Effector CD4-positive, alpha-beta T cell (primary cell): ENCODE data around the gene ABCB8.
"Not testable (repeated sequence)": the region's sequence is repeated elsewhere in the genome, so short reads cannot be mapped to it uniquely, and the experiment has no call there.

Experiments
- DNase-seq: peaks from one replicate; pipeline ENCODE4 v3.0.0-alpha.2; 2020

The ABCB8 gene

DNA sequence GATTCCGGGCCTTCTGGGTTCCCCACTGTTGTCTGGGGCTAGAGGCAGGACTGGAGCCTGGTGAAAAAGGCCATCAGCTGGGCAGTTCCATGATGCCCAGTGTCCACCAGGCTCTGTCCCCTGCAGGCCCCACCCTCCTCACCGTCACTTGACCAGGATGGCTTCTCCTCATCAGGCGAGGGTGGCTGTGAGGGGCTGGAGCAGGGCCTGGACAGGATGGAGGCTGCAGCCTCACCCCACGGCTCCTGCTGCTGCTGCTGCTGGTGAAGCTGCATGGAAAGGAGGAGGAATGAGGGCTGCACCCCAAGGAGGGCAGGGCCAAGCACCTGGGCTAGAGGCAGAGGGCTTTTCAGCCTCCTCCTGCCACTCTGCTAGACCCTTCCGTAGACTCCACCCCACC, 12.3 kb upstream of the ABCB8 start:
- DNase-seq, result no peak

DNA sequence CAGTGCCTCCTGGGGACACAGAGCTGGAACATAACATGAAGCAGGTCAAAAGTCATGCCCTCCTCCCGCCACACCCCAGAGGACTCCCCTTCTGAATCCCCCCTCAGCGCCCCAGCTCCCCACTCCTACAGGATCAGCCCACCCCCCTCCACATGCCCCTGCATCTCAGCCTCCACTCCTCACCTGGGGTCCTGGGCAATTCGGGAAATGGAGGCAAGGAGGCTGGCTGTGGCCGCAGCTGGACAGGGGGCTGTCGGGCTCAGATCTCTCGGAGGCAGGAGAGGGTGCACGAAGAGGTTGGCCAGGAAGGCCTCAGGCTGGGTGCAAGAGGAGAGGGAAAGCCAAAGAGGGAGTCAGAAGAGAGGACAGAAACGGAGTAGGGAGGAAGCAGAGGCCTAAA, 11.7 kb upstream of the ABCB8 start:
- DNase-seq, result no peak

DNA sequence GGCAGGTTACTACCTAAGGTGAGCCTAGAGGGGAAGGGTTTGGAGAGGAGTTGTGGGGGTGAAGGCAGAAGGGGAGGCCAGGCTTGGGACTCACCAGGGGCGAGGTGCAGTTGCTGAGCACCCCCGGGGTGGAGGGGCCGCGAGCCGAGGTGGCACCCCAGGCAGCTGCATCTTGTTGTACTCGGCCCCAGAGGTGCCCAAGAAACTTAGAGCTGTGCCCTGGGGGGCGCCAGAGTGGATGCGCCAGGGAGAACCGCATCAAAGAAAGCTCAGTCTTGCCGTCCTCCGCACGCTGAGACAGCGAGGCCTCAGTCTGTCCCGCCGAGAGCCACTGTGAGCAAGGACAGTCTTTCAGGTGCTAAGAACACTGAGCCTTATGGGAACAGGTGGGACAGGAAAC, 11.3 kb upstream of the ABCB8 start:
- no peak for DNase-seq

DNA sequence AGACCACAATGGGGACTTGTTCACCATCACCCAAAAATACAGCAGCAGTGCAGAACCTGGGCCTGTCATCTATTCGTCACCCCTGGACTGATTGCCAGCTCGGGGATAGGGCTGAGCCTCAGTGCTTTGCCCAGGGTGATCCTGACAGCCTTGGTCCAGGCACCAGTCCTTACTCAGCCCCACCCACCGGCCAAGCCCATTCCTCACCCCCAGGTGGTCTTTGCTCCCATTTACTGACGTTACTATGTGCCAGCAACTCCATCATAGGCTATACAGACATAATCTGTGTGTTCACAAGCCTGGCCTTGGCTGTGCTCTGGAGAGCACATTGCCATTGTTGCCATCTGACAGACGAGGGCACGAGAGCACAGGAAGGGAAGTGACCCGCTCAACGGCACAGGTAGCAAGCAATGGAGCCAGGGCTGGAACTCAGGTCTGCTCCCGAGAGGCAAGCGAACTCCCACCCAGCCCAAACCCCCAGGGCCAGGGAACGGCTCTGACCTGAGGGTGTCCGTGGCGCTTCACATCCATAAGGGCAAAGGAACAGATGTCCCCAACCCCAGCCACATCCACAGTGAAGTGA, 10.8 kb upstream of the ABCB8 start:
- no peak for DNase-seq

DNA sequence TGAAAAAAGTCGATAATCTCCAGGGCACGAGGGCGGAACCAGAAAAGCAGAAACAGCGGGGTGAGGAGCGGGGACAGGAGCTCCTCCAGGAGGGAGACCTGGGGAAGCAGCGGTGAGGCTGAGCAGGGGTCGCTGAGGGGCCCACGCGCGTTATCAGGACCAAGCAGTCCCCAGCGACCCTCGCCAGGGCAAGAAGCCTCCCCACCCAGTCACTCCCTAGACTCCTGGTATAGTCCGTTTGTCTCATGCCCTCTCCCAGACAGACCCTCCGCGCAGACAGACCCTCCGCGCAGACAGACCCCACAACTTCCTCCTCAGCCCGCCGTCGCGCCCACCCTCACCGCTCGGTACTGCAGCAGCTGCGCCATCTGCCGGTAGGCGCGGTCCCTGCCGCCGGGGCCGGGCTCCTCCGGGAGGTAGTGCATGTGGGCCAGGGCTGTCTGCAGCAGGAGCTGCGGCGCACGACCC, 10.3 kb upstream of the ABCB8 start:
- DNase-seq, result peak; percentile 73

DNA sequence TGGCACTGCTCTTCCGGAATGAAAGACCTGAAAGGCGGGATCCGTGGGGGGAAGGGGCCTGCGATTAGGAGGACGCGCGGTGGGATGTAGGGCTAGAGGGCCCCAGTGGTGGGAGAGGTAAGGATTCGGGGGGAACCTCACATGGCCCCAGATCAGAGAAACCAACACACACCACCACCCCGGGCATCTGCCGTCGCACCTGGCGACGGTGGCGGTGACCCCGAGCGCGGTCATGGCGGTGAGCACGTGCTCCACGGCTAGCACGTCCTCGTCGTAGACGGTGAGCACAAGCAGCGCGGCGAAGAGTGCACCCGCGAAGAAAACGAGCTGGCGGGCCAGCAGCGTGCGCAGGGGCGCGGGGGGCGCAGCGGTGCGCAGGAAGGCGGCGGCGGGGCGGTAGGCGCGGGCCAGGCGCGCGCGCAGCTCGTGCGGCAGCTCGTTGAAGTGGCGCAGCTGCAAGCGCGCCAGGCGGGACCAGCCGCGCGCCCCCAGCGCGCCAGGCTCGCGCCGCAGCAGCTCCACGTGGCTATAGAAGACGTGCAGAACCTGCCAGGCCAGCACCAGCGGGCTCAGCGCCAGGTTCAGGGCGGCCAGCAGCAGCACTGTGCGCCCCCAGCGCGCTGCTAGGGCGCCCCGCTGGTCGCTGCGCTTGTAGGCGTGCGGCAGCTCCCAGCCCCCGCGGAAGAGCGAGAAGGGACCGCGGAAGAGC, 9.7 kb upstream of the ABCB8 start:
- peak; percentile 31 for DNase-seq

DNA sequence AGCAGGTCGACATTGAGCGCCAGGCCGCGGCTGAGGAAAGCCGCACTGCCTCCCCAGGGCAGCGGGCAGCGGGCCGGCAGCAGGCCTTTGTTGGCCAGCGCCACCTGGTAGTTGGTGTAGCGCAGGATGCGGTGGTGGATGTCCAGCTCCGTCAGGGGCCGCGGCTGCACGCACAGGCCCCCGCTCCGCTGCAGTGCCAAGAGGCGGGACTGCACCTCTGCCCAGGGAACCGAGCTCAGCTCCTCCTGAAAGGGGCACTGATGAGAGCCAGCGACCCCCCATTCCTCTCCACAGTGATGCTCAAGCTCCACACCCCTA, 9.2 kb upstream of the ABCB8 start:
- DNase-seq, result no peak

DNA sequence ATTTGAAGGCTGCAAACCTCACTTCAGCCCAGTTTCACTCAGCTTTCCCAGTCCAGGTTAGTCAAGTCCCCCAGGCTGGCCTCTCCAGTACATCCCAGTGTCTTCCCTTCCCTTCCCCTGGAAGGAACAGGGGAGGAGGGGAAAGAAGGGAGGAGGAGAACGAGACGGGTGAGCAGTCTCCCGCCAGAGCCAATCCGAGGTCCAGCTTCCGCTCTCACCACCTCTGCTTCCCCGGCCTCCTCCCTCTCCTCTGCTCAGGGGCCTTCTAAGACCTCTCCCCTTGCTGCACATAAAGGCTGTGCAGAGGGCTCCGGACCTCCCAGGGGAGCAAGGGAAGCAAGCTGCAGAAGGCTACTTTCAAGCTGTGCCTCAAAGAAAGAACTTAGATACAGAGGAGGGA, 8.0 kb upstream of the ABCB8 start:
- DNase-seq, result no peak

DNA sequence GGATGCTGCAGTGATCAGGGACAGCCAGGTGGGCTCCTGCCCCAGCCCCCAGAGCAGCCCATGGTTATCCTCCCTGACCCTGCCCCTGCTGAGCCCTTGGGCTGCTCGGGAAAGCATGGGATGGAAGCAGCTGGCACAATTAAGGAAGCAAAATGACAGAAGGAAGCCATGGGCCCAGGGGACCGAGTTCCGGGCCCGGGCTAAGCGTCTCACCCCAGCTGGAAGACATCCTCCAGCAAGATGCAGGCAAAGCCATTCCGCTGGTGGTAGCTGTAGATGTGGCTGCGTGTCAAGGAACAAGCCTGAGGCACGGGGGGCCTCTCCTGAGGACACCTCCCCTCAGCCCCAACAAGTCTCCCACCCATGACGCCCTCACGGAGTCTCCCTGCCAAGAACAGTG, 5.0 kb upstream of the ABCB8 start:
- DNase-seq, result no peak

DNA sequence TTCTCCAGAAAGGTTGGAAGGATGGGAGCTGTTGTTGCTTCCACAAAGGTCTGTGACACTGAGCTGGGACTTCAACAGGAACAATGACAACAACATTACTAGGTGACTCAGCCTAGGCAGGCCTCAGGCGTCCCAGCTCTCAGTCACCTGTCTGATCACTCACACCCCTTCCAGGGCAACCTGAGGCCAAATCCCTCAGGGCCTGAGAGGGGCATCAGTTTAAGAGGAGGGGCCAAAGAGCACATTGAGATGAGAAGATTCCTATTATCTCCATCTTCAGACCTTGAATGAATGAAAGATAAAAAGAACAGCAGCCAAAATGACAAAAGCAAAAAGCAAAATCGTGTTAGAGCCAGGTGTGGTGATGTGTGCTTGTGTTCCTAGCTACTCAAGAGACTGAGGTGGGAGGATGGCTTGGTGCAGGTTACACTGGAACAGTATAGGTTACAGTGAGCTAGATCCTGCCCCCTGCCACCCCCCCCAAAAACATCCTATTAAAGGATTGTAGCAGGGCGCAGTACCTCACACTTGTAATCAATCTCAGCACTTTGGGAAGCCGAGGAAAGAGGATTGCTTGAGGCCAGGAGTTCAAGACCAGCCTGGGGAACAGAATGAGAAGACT, 3.7 kb upstream of the ABCB8 start, which contains the start of gene ATG9B:
TSS of gene ATG9B (minus strand) at position 60 of the 622 bp plus-strand sequence. CDS start 71 bp downstream, outside the sequence.
- no peak for DNase-seq

DNA sequence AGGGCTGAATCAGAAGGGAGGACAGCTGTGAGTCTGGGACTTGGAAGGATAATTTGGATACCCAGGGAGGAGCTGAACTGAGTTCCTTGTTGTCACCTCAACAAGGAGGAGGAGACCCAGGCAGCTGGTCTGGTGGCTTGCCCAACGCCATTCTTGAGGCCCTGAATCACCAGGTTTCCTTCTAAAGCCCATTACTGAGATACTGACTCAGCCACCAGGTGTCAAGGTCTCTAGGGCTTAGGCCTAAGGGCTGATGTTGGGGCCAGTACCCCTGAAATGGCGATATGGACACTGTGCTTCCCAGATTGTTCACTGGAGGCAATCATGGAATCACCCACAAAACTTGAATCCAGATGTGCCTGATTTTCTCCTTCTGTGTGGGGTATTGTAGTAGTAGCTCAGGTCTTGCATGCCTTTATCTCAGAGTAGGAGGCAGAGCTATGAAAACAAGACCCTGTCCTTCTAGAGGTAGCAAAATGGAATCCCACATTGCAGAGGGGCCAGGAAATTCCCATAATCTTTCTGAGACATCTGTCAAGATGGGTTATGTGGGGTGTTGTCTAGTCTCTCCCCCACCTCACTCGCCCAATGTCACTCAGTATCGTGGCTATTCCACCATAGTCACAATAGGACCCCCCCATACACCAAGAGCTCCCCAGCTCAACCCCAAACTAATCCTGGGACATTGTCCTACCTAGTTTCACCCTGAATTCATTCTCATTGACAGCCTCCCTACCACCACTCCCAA, 2.2 kb upstream of the ABCB8 start:
- DNase-seq, result no peak

DNA sequence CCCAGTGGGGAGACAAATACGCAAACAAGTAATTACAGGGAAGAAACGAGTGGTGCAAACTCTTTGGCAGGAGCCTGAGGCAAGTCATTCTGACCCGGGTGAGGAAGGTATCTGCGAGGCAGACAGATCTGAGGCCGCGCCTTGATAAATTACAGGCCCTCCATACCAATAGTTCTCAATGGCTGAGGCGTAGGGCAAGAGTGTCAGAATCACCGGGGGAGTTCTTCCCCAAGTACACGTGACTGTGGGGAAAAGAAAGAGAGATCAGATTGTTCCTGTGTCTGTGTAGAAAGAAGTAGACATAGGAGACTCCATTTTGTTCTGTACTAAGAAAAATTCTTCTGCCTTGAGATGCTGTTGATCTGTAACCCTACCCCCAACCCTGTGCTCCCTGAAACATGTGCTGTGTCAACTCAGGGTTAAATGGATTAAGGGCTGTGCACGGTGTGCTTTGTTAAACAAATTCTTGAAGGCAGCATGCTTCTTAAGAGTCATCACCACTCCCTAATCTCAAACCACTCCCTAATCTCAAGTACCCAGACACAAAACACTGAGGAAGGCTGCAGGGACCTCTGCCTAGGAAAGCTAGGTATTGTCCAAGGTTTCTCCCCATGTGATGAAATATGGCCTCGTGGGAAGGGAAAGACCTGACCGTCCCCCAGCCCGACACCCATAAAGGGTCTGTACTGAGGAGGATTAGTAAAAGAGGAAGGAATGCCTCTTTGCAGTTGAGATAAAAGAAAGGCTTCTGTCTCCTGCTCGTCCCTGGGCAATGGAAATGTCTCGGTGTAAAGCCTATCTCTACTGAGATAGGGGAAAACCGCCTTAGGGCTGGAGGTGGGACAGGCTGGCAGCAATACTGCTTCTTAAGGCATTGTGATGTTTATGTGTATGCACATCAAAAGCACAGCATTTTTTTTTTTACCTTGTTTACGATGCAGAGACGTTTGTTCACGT, 1.2 kb upstream of the ABCB8 start:
- not testable (repeated sequence) for DNase-seq

DNA sequence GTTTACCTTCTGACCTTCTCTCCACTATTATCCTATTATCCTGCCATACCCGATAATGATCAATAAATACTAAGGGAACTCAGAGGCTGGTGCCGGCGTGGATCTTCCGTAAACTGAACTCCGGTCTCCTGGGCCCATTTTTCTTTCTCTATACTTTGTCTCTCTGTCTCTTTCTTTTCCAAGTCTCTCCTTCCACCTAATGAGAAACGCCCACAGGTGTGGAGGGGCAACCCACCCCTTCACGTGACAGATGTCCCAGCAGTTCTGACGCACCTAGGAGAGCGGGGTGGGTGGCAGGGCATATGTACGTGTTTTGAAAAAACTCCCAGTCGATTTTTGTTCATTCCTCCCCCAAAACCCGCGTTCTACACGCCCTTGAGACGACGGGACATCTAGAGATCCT, 521 bp upstream of the ABCB8 start:
- DNase-seq, result not testable (repeated sequence)

DNA sequence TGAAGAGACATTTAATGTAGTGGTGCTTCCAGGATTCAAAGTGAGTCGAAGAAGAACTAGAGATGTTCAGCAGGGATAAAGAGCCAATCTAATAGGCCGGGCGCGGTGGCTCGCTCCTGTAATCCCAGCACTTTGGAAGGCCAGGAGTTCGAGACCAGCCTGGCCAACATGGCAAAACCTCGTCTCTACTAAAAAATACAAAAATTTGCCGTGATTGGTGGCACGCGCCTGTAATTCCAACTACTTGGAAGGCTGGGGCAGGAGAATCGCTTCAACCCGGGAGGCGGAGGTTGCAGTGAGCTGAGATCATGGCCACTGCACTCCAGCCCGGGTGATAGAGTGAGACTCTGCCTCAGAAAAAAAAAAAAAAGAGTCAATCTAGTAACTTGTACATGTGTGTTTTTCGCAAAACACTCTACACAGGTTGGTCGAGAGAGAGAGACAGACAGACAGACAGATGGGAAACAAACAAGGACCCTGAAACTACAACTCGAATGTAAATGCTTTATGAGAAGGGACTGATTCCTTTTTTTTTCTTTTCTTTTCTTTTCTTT, 775 bp downstream of the ABCB8 start:
- DNase-seq, result no peak

DNA sequence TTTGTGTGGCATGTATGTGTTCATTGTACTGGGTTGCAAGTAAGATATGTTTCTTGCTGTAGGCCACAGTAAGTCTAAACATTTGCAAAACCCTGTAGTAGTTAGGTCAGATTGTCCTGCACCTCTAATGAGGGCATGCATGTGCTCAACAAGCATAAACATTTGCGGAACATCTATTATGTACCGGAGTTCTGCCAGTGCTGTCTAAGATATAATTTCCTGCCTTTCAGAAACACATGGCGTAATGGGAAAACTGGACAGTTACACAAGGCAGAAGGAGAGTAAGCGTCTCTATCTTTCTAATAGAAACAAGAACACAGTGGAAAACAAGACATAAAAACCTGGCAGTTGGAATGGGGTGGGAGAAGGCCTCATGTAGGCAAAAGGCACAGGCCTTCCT, 2.8 kb downstream of the ABCB8 start:
- DNase-seq, result no peak

DNA sequence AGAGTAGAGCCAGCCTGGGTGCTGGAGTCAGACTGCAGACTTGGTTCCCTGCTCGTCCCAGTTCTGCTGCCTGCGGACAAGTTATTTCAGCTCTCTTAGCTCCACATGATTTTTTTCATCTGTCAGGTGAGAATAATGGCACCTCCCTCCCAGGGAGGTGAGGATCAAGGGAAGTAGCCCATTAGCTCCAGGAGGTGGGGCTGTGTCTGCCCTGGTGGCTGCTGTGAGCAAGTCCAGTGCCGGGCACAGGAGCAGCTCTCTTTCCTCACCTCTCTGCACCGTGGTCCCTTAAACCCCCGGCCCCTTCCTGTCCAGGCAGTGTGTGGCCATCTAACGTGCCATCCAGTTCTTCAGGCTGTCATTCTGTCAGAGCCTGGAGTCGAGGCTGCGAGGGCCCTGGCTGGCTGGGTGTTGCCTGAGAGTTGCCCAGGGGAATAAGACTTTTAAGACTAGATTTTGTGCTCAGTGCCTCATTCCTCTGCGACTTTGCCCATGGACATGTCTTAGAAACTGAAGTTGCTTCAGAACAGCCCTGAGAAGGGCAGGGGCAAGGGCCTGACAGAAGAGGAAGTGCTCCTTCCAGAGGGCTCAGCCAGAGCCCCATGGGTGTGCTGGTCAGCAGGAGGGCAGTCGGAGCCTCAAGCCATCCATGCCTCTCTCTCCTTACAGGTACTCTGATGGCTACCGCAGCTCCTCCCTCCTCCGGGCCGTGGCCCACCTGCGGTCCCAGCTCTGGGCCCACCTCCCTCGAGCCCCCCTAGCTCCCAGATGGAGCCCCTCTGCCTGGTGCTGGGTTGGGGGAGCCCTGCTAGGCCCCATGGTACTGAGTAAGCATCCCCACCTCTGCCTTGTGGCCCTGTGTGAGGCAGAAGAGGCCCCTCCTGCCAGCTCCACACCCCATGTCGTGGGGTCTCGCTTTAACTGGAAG, 5.0 kb downstream of the ABCB8 start:
- no peak for DNase-seq

DNA sequence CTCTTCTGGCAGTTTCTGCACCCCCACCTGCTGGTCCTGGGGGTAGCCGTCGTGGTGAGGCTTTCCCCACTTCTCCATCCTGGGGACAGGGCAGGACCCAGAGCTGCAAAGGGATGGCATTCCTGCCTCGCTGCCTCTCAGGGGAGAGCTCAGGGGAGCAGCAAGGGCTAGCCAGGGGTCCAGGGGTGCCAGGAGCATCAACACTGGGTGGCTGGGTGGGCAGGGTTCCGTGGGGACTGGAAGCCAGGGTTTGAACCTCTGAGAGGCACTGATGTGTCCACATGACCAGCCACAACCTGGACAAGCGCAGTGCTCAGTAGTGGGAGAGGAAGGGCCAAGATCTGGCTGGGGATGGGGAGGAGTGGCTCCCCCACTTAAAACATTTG, 5.6 kb downstream of the ABCB8 start:
- no peak for DNase-seq

DNA sequence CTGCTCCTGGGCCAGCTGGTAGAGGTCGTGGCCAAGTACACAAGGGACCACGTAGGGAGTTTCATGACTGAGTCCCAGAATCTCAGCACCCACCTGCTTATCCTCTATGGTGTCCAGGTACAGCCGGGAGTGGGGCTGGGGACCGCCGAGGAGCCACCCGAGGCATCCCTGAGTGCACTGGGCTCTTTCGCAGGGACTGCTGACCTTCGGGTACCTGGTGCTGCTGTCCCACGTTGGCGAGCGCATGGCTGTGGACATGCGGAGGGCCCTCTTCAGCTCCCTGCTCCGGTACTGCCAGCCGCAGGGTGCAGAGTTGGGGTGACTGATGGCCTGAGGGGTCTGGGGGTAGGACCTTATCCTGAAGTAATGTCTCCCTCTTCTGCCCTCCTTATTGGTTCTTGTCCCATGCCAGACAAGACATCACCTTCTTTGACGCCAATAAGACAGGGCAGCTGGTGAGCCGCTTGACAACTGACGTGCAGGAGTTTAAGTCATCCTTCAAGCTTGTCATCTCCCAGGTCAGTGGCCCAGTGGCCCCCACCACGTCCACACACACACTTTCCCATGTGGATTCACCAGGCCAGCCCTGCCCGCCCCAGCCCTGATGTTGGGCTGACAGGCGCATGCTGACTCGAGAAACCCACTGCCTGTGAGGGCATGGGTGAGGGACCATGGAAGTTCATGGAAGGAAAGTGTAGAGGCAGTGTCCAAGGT, 6.2 kb downstream of the ABCB8 start:
- no peak for DNase-seq

DNA sequence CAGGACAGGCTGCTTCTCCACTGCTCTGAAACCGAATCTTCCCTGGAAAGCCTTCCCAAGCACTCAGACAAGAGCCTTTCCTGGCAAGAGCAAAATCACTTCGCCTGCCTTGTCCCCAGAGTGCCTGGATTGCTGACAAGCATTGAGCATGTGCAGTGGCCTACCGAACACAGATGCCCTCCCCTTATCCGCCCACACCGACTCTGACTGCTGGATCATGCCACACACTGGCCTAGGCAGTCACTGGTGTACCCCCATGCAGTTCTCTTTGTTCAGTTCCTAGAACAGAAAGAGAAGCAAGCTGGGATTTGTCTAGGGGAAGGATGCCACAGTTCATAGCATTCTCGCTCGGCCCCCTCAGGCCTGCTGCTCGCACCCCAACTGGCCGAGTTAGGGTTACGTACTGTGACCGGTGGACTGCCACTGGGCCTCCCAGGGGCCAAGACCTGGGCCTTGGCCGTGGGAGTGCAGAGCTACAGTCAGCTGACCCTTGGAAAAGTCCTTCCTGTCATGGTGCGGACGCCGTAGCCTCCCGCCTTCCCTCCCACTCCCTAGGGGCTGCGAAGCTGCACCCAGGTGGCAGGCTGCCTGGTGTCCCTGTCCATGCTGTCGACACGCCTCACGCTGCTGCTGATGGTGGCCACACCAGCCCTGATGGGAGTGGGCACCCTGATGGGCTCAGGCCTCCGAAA, 6.9 kb downstream of the ABCB8 start:
- no peak for DNase-seq

DNA sequence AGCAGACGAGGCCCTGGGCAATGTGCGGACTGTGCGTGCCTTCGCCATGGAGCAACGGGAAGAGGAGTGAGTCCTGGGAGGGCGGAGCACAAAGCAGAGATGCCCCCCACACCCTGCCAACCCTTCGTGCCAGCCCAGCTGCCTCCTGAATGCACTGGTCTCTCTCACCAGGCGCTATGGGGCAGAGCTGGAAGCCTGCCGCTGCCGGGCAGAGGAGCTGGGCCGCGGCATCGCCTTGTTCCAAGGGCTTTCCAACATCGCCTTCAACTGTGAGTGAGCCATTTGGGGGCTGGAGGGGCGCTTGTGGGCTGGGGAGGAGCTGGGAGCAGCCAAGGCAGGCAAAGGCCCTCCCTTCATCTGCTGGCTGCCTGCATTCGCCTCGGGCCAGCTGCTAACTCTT, 7.7 kb downstream of the ABCB8 start:
- no peak for DNase-seq
